Prostate gland (tissue), 2 donors: Measurements from ENCODE around the gene FGF19.

ENCODE experiments used
- CTCF ChIP-seq, 4 experiments: fragments of 200-600 bp in 2 of 4; fragments of 450-650 bp in 2 of 4; sonication (generic) in 2 of 4; IDR thresholded peaks; 1 replicate in 3 of 4; 2 replicates in 1 of 4; pipeline ENCODE4 v1.5.1; 2016 to 2019; ENCODE audit warnings: antibody characterized with exemption in 4 of 4, mild to moderate bottlenecking in 2 of 4, moderate library complexity in 2 of 4
- POLR2A ChIP-seq: fragments of 450-650 bp; IDR thresholded peaks from one replicate; pipeline ENCODE4 v1.6.1; 2016; ENCODE audit warnings: antibody characterized with exemption, mild to moderate bottlenecking

DNA sequence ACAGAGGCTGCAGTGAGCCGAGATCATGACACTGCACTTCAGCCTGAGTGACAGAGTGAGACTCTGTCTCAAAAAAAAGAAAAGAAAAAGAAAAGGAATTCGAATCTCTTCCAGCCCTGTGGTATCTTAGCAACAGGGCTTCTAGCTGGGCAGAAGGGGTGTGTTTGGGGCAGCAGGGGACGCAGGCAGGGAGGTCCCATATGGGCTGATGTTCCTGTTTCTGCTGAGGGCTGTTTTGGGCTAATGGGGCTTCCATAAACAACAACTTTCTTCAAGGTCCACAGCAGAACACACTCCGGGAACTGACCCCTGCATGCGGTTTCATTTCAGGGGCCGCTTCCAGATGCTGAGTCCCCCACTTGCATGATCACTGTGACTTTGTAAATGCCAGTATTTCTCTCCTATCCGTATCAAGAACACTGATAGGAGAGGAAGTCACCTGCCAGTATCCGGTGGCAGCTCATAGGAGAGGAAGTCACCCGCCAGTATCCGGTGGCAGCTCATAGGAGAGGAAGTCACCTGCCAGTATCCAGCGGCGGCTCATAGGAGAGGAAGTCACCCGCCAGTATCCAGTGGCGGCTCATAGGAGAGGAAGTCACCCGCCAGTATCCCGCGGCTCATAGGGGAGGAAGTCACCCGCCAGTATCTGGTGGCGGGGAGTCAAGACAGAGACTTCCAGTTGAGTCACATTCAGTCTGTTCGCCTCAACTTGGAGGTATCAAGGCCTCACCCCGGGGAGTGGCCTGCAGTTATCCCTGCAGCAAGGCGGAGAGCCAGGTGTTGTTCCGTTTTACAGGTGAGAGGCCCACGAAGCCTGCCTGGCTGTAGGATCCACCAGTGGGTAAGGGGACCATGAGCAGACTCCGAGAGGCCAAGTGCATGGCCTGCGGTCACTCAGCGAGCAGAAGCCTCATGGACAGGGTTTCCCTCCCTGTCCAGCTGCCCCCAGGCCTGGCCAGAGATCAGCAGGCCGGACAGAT lies 8.3 kb upstream of the FGF19 start:
- TF ChIP-seq CTCF (IDR thresholded peaks at IDR 0.05) (no peak), POLR2A (no peak)
